Measurements from ENCODE around the gene CLK3. TPM values are rescaled to one million over a fixed set of nuclear protein-coding genes. Genes with fewer than 3 reads are reported as not detected.

Gene CLK3
- total and polyA plus RNA-seq, 2 donors (not counting 1 experiment from before 2014, with no cell fraction given) = 176 to 350 TPM

GRCh38 chr15:74651242-74651741, 35.7 kb downstream of the CLK3 start:
- Histone ChIP-seq H3K4me1 (ENCODE audit: control insufficient read depth in 2 of 2, insufficient read depth in 2 of 2, low read length in 2 of 2) (peaks cover 13 to 17% of the 10 kb centered on the region in 2 donors), H3K9ac (ENCODE audit: low read length) (no peak overlapping the region), H3K4me2 (replicated peaks; ENCODE audit: low read depth, low read length, poor library complexity, severe bottlenecking) (no peak overlapping the region), H3K27ac (ENCODE audit: low read length in 2 of 2) (no peak overlapping the region), H4K20me1 (ENCODE audit: control insufficient read depth, insufficient read depth, low read length, poor library complexity, severe bottlenecking) (peaks cover 46% of the 10 kb centered on the region), H3K4me3 (ENCODE audit: control extremely low read depth in 1 of 5, extremely low read depth in 1 of 5, insufficient read depth in 1 of 5, low read depth in 2 of 5, low read length in 4 of 5) (no peak overlapping the region), H2AFZ (ENCODE audit: insufficient read depth, low read depth, low read length, poor library complexity, severe bottlenecking) (no peak overlapping the region), H3K27me3 (replicated peaks in 1 of 4; ENCODE audit: control extremely low read depth in 1 of 4, control insufficient read depth in 3 of 4, insufficient read depth in 4 of 4, low read length in 3 of 4) (no peaks in the 10 kb centered on the region), H3K36me3 (replicated peaks in 1 of 2; ENCODE audit: control extremely low read depth in 1 of 2, control insufficient read depth in 1 of 2, extremely low read depth in 1 of 2, insufficient read depth in 2 of 2, low read length in 1 of 2) (peaks cover 0 to 32% of the 10 kb centered on the region in 2 experiments), H3K79me2 (ENCODE audit: control insufficient read depth, insufficient read depth, low read length) (peaks cover 54% of the 10 kb centered on the region), H3K9me3 (ENCODE audit: control extremely low read depth in 1 of 3, control insufficient read depth in 2 of 3, insufficient read depth in 1 of 3, low read length in 2 of 3) (no peaks in the 10 kb centered on the region)
- intact Hi-C loops (cut with micrococcal nuclease) = no loop called here
- ChIA-PET POLR2A (no interaction called here), CTCF (interaction anchor here (0.7 to 1.3 kb wide), 3 partner anchors 15 to 255 kb away, joined by 3 to 10 read pairs (median 3); partner anchors contain the start of gene FAM219B)
- ATAC-seq (ENCODE audit: low read depth) (no peak), DNase-seq (no peak)
- no CpG with 5 or more reads among the region's 3 CpGs for WGBS (ENCODE audit: insufficient coverage)
- Mint-ChIP-seq H3K4me1 (peaks cover 36% of the 10 kb centered on the region), H3K9me3 (ENCODE audit: insufficient read depth) (no peaks in the 10 kb centered on the region), H3K27me3 (no peaks in the 10 kb centered on the region), H3K27ac (no peak overlapping the region), H3K4me3 (no peak overlapping the region)
- TF ChIP-seq EZH2 (IDR thresholded peaks at IDR 0.05; ENCODE audit: borderline replicate concordance, insufficient read depth, low read depth, low read length, poor library complexity, severe bottlenecking) (no peak), CTCF (IDR thresholded peaks at IDR 0.05) (no peak)

GRCh38 chr15:74653426-74654102, 37.9 kb downstream of the CLK3 start:
- ChIA-PET CTCF (interaction anchor here (0.8 to 2.2 kb wide), 5 partner anchors 18 to 118 kb away, joined by 3 to 9 read pairs (median 4); no protein-coding TSS in a partner anchor), POLR2A (no interaction called here)
- peaks cover 53% of the 10 kb centered on the region for H4K20me1 ChIP-seq (ENCODE audit: control insufficient read depth, insufficient read depth, low read length, poor library complexity, severe bottlenecking)
- peak overlapping the region; percentile 18 for H3K9ac ChIP-seq (ENCODE audit: low read length)
- H3K4me1 Mint-ChIP-seq = peaks cover 37% of the 10 kb centered on the region
- H3K36me3 ChIP-seq (replicated peaks in 1 of 2; ENCODE audit: control extremely low read depth in 1 of 2, control insufficient read depth in 1 of 2, extremely low read depth in 1 of 2, insufficient read depth in 2 of 2, low read length in 1 of 2) = peaks cover 0 to 28% of the 10 kb centered on the region in 2 experiments
- H3K4me1 ChIP-seq (ENCODE audit: control insufficient read depth in 2 of 2, insufficient read depth in 2 of 2, low read length in 2 of 2) = peaks cover 13 to 17% of the 10 kb centered on the region in 2 donors
- no peaks in the 10 kb centered on the region for H3K27me3 ChIP-seq (replicated peaks in 1 of 4; ENCODE audit: control extremely low read depth in 1 of 4, control insufficient read depth in 3 of 4, insufficient read depth in 4 of 4, low read length in 3 of 4)
- H3K27ac ChIP-seq (ENCODE audit: low read length in 2 of 2) = no peak overlapping the region
- H3K4me3 Mint-ChIP-seq = no peak overlapping the region
- DNase-seq = no peak
- H3K9me3 ChIP-seq (ENCODE audit: control extremely low read depth in 1 of 3, control insufficient read depth in 2 of 3, insufficient read depth in 1 of 3, low read length in 2 of 3) = no peaks in the 10 kb centered on the region
- WGBS (ENCODE audit: insufficient coverage) = 0% methylated on average over 1 of the region's 7 CpGs
- TF ChIP-seq CTCF (IDR thresholded peaks at IDR 0.05) (no peak), EZH2 (IDR thresholded peaks at IDR 0.05; ENCODE audit: borderline replicate concordance, insufficient read depth, low read depth, low read length, poor library complexity, severe bottlenecking) (no peak)
- no peaks in the 10 kb centered on the region for H3K27me3 Mint-ChIP-seq
- intact Hi-C loops (cut with micrococcal nuclease) = no loop called here
- no peak overlapping the region for H3K27ac Mint-ChIP-seq
- peaks cover 62% of the 10 kb centered on the region for H3K79me2 ChIP-seq (ENCODE audit: control insufficient read depth, insufficient read depth, low read length)
- H2AFZ ChIP-seq (ENCODE audit: insufficient read depth, low read depth, low read length, poor library complexity, severe bottlenecking) = no peak overlapping the region
- ATAC-seq (ENCODE audit: low read depth) = no peak
- no peak overlapping the region for H3K4me2 ChIP-seq (replicated peaks; ENCODE audit: low read depth, low read length, poor library complexity, severe bottlenecking)
- H3K9me3 Mint-ChIP-seq (ENCODE audit: insufficient read depth) = no peaks in the 10 kb centered on the region
- no peak overlapping the region for H3K4me3 ChIP-seq (ENCODE audit: control extremely low read depth in 1 of 5, extremely low read depth in 1 of 5, insufficient read depth in 1 of 5, low read depth in 2 of 5, low read length in 4 of 5)
